HL-60 (cell line): ENCODE measurements around the gene HS3ST5.

Experiments used
- POLR2AphosphoS5 ChIP-seq: IDR thresholded peaks from 2 replicates; pipeline ENCODE4 v1.6.1; 2012; ENCODE audit warnings: low read depth
- SPI1 ChIP-seq: IDR thresholded peaks from 2 replicates; pipeline ENCODE4 v1.6.1; 2012; ENCODE audit warnings: low read depth, mild to moderate bottlenecking, borderline replicate concordance
- TF ChIP-seq, protein P1 (sequence below): IDR thresholded peaks from one replicate; pipeline ENCODE4 v1.5.1; 2011; ENCODE audit warnings: low read length, control low read depth, inconsistent platforms; ENCODE audit not compliant: insufficient read depth

DNA sequence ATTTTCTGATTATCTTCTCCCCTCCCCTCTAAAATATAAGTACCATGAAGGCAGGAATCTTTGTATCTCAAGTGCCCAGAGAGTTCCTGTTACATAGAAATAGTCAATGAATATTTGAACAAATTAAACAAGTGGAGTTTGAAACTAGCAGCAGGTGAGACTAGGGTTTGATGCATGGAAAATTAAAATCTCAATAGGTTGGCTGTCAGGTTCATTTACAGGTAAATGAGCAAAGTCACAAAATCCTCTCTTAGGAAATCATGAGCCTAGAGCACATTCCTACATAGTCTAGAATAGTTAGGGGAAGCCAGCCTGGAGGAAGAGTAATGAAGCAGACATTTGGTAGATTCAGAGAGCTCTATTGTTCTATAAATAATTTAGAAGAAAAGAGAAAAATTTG, 140.4 kb downstream of the HS3ST5 start:
- TF ChIP-seq POLR2AphosphoS5 (no peak), SPI1 (no peak)
- TF ChIP-seq, protein P1, sequence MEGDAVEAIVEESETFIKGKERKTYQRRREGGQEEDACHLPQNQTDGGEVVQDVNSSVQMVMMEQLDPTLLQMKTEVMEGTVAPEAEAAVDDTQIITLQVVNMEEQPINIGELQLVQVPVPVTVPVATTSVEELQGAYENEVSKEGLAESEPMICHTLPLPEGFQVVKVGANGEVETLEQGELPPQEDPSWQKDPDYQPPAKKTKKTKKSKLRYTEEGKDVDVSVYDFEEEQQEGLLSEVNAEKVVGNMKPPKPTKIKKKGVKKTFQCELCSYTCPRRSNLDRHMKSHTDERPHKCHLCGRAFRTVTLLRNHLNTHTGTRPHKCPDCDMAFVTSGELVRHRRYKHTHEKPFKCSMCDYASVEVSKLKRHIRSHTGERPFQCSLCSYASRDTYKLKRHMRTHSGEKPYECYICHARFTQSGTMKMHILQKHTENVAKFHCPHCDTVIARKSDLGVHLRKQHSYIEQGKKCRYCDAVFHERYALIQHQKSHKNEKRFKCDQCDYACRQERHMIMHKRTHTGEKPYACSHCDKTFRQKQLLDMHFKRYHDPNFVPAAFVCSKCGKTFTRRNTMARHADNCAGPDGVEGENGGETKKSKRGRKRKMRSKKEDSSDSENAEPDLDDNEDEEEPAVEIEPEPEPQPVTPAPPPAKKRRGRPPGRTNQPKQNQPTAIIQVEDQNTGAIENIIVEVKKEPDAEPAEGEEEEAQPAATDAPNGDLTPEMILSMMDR: no peak
